DND-41 (cell line): ENCODE results near the gene CEP70.
"Not testable (repeated sequence)": the region's sequence is repeated elsewhere in the genome, so short reads cannot be mapped to it uniquely, and the experiment has no call there.

Experiments
- ATAC-seq: fragments of 200-7000 bp; cut with Tn5 transposase; 3 replicates; pipeline ENCODE4 v1.9.1; 2021; ENCODE audit warnings: low read depth; ENCODE audit not compliant: insufficient read depth
- DNase-seq: peaks from one replicate; pipeline ENCODE4 v3.0.0-alpha.2; 2020
- H2AFZ ChIP-seq: 2 replicates; pipeline ENCODE4 v1.6.0; 2012; ENCODE audit warnings: low read depth, low read length
- H3K27ac ChIP-seq: 2 replicates; pipeline ENCODE4 v1.5.1; 2012; ENCODE audit warnings: low read length, inconsistent platforms
- H3K27me3 ChIP-seq: fragments of 200-600 bp; sonication (generic); 2 replicates; pipeline ENCODE4 v1.6.0; 2012; ENCODE audit warnings: low read length, mild to moderate bottlenecking, inconsistent platforms; ENCODE audit not compliant: insufficient read depth, poor library complexity
- H3K36me3 ChIP-seq: 2 replicates; pipeline ENCODE4 v1.5.1; 2012; ENCODE audit warnings: low read length, inconsistent platforms; ENCODE audit not compliant: insufficient read depth
- H3K4me1 ChIP-seq: 2 replicates; pipeline ENCODE4 v1.5.1; 2012; ENCODE audit warnings: mild to moderate bottlenecking, low read length; ENCODE audit not compliant: insufficient read depth
- H3K4me2 ChIP-seq: 2 replicates; pipeline ENCODE4 v1.6.0; 2012; ENCODE audit warnings: mild to moderate bottlenecking, moderate library complexity, low read length, inconsistent platforms; ENCODE audit not compliant: insufficient read depth
- H3K4me3 ChIP-seq, 2 experiments: fragments of 200-600 bp in 1 of 2; shearing (Covaris generic) in 1 of 2; 2 replicates each; pipeline ENCODE4 v1.5.1; 2012 to 2016; ENCODE audit warnings: inconsistent platforms in 2 of 2, low read length in 2 of 2, mild to moderate bottlenecking in 2 of 2, low read depth in 1 of 2, moderate library complexity in 1 of 2
- H3K79me2 ChIP-seq: 2 replicates; pipeline ENCODE4 v1.6.0; 2012; ENCODE audit warnings: low read length, inconsistent platforms; ENCODE audit not compliant: insufficient read depth
- H3K9ac ChIP-seq: 2 replicates; pipeline ENCODE4 v1.6.0; 2012; ENCODE audit warnings: low read depth, mild to moderate bottlenecking, inconsistent platforms, low read length, moderate library complexity
- H3K9me3 ChIP-seq: 2 replicates; pipeline ENCODE4 v1.5.1; 2012; ENCODE audit warnings: low read length, moderate library complexity, mild to moderate bottlenecking, inconsistent platforms; ENCODE audit not compliant: insufficient read depth, severe bottlenecking
- H4K20me1 ChIP-seq: 2 replicates; pipeline ENCODE4 v1.6.0; 2012; ENCODE audit warnings: low read length; ENCODE audit not compliant: insufficient read depth
- EZH2 ChIP-seq: IDR thresholded peaks from 3 replicates; pipeline ENCODE4 v1.6.1; 2012; ENCODE audit warnings: borderline replicate concordance, low read depth, mild to moderate bottlenecking, moderate library complexity, low read length, inconsistent platforms; ENCODE audit not compliant: severe bottlenecking
- TF ChIP-seq, protein P1 (sequence below): IDR thresholded peaks from 2 replicates; pipeline ENCODE4 v1.5.1; 2012; ENCODE audit warnings: borderline replicate concordance, low read length, moderate library complexity, mild to moderate bottlenecking; ENCODE audit not compliant: poor library complexity, severe bottlenecking; ENCODE audit errors: extremely low read depth

Gene CEP70

DNA sequence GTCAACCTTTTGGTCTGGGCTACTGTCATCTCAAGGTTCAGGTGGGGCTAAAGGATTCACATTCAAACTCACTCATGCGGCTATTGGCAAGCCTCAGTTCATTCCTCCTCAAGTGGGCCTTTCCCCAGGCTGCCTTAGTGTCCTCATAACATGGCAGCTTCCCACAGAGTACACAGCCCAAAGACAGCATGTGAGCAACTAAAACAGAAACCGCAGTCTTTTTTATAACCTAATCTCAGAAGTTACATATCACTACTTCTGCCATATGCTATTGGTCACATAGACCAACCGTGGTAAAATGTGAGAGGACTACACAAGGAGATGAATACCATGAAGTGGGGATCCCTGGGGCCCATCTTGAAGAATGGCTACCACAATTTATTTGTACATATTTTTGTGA is 4.5 kb upstream of the CEP70 start:
- ATAC-seq (no peak), DNase-seq (no peak)
- H3K27me3 ChIP-seq = no peaks in the 10 kb centered on the region
- no peak overlapping the region for H2AFZ ChIP-seq
- H3K4me3 ChIP-seq = no peak overlapping the region
- peaks cover 4% of the 10 kb centered on the region for H3K79me2 ChIP-seq
- TF ChIP-seq EZH2 = no peak
- TF ChIP-seq, protein P1, sequence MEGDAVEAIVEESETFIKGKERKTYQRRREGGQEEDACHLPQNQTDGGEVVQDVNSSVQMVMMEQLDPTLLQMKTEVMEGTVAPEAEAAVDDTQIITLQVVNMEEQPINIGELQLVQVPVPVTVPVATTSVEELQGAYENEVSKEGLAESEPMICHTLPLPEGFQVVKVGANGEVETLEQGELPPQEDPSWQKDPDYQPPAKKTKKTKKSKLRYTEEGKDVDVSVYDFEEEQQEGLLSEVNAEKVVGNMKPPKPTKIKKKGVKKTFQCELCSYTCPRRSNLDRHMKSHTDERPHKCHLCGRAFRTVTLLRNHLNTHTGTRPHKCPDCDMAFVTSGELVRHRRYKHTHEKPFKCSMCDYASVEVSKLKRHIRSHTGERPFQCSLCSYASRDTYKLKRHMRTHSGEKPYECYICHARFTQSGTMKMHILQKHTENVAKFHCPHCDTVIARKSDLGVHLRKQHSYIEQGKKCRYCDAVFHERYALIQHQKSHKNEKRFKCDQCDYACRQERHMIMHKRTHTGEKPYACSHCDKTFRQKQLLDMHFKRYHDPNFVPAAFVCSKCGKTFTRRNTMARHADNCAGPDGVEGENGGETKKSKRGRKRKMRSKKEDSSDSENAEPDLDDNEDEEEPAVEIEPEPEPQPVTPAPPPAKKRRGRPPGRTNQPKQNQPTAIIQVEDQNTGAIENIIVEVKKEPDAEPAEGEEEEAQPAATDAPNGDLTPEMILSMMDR = no peak
- no peaks in the 10 kb centered on the region for H3K36me3 ChIP-seq
- H4K20me1 ChIP-seq = no peaks in the 10 kb centered on the region
- H3K4me2 ChIP-seq = no peak overlapping the region
- H3K4me1 ChIP-seq = peaks cover 21% of the 10 kb centered on the region
- no peak overlapping the region for H3K27ac ChIP-seq
- H3K9me3 ChIP-seq = peaks cover 14% of the 10 kb centered on the region
- no peak overlapping the region for H3K9ac ChIP-seq

DNA sequence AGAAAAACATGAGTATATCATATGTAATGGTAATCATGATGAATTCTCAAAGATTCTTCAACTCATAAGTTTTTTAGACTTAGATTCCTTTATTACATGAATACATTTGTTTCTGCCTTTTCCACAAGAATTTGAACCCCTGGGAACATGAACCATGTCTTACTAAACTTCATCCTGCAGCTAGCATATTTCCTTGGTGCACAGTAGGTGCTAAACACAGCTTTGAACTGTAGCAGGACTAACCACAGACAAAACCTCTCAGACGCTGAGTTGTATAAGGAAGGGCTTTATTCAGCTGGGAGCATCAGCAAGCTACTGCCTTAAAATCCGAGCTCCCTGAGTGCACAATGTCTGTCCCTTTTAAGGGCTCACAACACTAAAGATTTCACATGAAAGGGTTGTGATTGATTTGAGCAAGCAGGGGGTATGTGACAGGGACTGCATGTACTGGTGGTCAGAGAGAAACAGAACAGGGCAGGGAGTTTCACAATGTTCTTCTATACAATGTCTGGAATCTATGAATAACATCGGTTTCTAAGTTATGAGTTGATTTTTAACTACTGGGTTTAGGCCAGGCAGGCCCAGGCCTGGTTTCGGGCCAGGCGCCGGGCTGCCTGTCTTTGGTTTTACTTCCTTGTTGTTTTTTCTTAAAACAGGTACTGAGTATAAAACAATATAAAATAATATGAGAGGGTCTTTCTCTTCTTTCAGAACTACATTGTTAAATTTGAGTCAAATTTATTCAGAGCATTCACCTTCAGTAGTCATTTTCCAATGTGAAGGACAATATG is 3.3 kb upstream of the CEP70 start:
- not testable (repeated sequence) for H4K20me1 ChIP-seq, ATAC-seq, H3K27me3 ChIP-seq, H3K36me3 ChIP-seq, DNase-seq, H3K27ac ChIP-seq, H3K9ac ChIP-seq, H3K9me3 ChIP-seq, H3K4me3 ChIP-seq, H2AFZ ChIP-seq, H3K4me2 ChIP-seq
- Histone ChIP-seq H3K4me1 (peaks cover 32% of the 10 kb centered on the region), H3K79me2 (peaks cover 16% of the 10 kb centered on the region)

DNA sequence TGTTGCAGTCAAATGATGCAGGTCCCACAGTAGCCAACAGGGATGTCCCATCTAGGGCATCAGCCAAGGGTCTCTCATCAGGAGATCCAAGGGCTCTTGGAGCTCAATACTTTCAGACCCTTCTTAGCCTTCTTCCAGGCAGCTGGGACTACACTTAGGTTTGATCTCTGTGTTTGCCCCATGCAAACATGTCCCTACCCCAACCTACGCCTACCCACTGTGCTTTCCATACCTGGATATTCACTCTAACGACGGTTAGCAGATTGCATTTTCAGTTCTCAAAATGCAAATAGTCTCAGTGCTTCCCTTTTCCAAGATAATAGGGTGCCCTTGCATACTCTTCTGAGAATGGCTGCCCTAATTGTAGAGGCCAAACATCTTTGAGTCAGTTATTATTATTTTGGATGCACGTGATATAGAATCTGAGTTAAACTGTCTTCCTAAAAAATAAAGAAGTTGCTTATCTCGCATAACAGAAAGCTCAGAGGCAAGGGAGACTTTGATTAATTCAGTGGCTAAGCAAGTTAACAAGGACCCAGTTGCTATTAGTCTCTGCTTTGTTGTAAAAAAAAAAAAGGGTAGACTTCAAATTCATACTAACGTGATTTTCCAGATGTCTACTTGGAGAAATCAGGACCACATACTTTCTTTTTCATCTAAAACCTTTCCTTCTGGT is 1.0 kb upstream of the CEP70 start:
- peak overlapping the region; percentile 86 for H3K27ac ChIP-seq
- peak overlapping the region; percentile 89 for H2AFZ ChIP-seq
- DNase-seq (no peak), ATAC-seq (no peak)
- no peak for TF ChIP-seq EZH2
- TF ChIP-seq, protein P1 = no peak
- H3K4me1 ChIP-seq = peaks cover 48% of the 10 kb centered on the region
- peak overlapping the region in 1 of 2 experiments; percentile 67; a peak in 2 of 4 replicates for H3K4me3 ChIP-seq
- H4K20me1 ChIP-seq = no peaks in the 10 kb centered on the region
- H3K9me3 ChIP-seq = peaks cover 6% of the 10 kb centered on the region
- peaks cover 33% of the 10 kb centered on the region for H3K79me2 ChIP-seq
- H3K4me2 ChIP-seq = peak overlapping the region; percentile 92
- peak overlapping the region; percentile 65 for H3K9ac ChIP-seq
- H3K36me3 ChIP-seq = peaks cover 12% of the 10 kb centered on the region
- H3K27me3 ChIP-seq = no peaks in the 10 kb centered on the region

DNA sequence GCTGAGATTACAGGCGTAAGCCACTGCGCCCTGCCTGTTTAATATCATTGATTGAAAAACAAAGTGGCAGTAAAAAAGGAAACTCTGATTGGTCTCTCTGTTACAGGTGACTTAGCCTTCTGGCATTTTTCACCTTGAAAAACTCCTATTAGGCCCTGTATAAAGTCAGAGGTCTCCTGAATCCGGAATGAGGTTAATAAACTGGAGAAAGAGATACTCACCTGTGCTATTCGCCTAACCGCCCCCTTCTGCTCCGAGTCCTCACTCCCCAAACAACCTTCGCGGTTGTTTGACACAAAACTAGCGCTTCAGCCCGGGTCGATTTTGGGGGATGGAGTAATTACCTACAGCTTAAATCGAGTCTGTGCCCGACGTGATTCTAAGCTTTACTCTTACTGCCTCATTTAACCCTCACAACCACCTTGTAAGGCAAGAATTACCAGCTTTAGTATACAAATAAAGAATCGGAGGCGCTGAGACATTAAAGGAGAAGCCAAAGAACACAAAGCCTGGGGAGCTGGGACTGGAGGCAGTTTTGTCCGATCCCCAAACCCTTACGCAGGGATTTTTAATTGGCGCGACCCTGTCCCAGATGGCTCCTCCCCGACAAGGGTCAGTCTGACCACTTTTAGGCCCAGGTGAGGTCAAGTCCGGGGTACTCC is 441 bp downstream of the CEP70 start:
- Histone ChIP-seq H3K4me1 (peaks cover 50% of the 10 kb centered on the region), H3K9ac (peak overlapping the region; percentile 65), H3K9me3 (peaks cover 2% of the 10 kb centered on the region), H2AFZ (peak overlapping the region; percentile 89), H3K27me3 (no peaks in the 10 kb centered on the region), H3K27ac (peak overlapping the region; percentile 86), H3K36me3 (peaks cover 13% of the 10 kb centered on the region), H3K4me2 (peak overlapping the region; percentile 92), H3K4me3 (peak overlapping the region; percentile 53 to 67), H4K20me1 (no peaks in the 10 kb centered on the region), H3K79me2 (peaks cover 43% of the 10 kb centered on the region)
- TF ChIP-seq, protein P1 = no peak
- TF ChIP-seq EZH2 = no peak
- DNase-seq (no peak), ATAC-seq (no peak)
